Fibroblast of skin of left biceps (primary cell): Measurements from ENCODE around the gene AMIGO2.
A peak's percentile ranks its signal among the peaks of the same experiment; 100 is the strongest.
"Not testable (repeated sequence)": the region's sequence is repeated elsewhere in the genome, so short reads cannot be mapped to it uniquely, and the experiment has no call there.

Source experiments
- DNase-seq, 2 experiments: peaks; one replicate each; pipeline ENCODE4 v3.0.0-alpha.2; 2013; ENCODE audit warnings: low read depth in 2 of 2

Gene AMIGO2

DNA sequence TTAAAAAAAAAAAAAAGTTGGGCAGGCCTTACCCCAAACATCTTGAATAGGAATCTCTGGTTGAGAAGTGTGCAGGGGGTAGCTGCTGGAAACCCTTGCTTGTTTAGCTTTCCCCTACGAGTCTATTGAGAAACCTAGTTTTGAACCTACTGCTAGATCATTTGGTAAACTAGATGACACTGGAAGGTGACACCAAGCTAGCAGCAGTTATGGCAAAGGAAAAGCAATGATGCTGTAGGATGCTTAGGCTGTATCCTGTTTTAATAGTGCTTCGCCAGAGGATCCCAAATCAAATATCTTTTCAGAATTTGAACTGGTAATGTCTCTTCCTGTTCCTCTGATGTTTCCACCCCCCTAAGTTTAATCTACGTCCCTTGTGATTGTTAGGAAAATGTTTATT, 5.8 kb downstream of the AMIGO2 start:
- no peak for DNase-seq

GRCh38 chr12:47071241-47071852, 8.4 kb downstream of the AMIGO2 start:
- DNase-seq: no peak

- no peak for DNase-seq
Observed at GRCh38 chr12:47070310-47070709, 9.4 kb downstream of the AMIGO2 start.

DNA sequence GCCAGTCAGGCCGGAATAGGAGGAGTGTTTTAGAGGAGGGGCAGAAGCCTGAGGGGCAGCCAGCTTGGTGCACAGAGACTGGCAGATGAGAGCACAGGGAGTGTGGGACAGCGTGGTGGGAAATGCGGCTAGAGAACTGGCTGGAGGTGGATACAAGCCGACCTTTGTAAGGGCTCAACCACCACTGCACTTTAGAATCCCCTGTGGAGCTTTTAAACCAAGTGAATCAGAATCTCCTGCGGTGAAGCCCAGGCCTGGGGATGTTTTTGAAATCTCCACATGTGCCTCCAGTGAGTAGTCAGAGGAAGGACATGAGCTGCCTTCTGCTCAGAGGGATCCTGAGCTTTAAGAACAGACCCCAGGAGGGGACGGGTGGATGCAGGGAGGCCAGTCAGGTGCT, 11.2 kb downstream of the AMIGO2 start:
- DNase-seq: no peak

GRCh38 chr12:47067771-47068431, 11.9 kb downstream of the AMIGO2 start:
- no peak for DNase-seq

- DNase-seq: no peak
Observed at GRCh38 chr12:47067176-47067575, 12.6 kb downstream of the AMIGO2 start.

DNA sequence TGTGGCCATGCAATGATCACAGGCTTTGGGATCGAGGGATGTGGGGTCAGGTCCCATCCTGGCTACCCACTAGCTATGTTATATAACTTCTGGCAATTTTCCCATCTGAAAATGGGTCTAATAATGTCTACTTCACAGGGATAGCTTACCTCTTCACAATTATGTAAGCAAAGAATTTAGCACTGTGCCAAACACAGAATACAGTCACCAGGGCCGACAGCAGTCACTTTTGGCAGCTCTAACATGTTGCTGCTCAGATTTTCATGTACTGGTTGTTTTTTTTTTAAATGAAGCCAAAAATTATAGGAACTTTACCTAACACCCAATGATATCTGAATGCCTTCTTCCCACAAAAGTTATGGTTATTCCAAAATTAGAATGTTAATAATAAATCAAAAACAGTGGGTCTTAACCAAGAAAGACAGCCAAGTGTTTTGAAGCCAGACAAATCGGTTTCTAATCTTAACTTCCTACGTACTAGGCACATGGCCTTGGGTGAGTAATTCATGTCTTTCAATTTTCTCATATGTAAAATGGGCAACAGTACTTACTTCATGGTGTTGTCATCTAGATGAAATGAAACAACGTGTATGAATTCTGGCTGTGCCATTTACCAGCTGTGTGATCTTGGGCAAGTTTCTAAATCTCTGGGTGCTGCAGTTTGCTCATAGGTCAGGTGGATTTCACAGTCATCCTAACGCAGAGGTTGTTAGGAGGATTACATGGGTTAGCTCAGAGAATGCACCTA, 13.3 kb downstream of the AMIGO2 start:
- peak; percentile 57 to 63 for DNase-seq

DNA sequence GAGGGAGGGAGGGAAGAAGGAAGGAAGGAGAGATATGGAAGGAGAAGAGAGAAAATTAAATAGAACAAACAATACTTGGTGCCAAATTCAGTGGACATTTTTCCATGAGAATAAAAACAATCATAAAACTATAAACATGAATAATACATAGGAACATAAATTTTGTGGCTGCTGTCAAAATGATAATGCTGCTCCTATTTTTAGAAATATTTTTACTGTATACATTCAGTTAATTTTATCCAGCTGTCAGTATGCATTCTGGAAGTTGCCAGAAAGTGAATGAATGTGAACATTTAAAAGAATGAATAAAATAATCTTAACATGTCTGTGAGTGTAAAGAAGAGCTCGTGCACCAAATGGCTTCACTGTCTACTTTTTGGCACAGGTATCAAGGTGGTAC, 14.2 kb downstream of the AMIGO2 start:
- DNase-seq: no peak

- DNase-seq: not testable (repeated sequence)
Observed at GRCh38 chr12:47058640-47059039, 21.1 kb downstream of the AMIGO2 start.

- not testable (repeated sequence) for DNase-seq
Observed at GRCh38 chr12:47056944-47057343, 22.8 kb downstream of the AMIGO2 start.

GRCh38 chr12:47055856-47056255, 23.9 kb downstream of the AMIGO2 start:
- not testable (repeated sequence) for DNase-seq

DNA sequence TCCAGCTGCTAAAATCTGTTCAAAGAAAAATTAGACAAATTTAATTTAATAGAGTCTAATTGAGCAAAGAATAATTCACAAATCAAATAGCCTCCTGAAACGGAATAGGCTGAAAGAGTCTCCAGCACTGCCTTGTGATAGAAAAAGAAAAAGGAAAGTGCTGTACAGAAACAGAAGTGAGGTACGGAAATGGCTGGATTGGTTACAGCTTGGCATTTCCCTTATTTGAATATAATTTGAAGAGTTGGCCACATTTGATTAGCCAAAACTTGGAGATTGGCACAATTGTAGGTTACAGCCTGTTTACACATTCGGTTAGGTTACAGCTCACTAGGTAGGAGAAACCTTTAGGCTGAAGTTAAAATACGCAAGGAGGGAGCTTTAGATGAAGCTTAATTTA, 25.1 kb downstream of the AMIGO2 start:
- no peak for DNase-seq

GRCh38 chr12:47053961-47054360, 25.8 kb downstream of the AMIGO2 start:
- no peak for DNase-seq

DNA sequence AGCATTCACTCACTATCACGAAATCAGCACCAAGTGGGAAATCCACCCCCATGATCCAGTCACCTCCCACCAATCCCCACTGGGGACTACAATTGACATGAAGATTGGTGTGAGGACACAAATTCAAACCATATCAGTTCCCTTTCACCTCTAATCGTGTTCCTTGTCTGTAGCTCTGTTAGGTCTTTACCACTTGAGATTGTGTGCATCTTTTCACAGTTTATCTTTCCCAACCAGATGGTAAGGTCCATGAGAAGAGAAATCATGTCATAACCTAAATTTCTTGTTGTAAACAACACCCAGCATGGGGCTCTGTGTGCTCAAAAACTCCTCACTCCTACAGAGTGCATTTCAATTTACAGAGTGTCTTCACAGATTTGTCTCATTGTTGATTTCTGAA, 27.5 kb downstream of the AMIGO2 start:
- DNase-seq: no peak

DNA sequence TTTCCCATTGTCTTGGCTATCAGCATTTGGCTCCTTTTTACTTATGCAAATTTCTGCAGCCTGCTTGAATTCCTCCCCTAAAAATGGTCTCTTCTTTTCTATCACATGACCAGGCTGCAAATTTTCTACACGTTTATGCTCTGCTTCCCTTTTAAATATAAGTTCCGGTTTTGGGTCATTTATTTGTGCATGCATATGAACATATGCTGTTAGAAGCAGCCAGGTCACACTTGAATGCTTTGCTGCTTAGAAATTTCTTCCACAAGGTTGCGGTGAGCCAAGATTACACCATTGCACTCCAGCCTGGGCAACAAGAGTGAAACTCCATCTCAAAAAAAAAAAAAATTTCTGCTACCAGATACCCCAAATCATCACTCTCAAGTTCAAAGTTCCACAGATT, 28.5 kb downstream of the AMIGO2 start:
- DNase-seq: not testable (repeated sequence)

DNA sequence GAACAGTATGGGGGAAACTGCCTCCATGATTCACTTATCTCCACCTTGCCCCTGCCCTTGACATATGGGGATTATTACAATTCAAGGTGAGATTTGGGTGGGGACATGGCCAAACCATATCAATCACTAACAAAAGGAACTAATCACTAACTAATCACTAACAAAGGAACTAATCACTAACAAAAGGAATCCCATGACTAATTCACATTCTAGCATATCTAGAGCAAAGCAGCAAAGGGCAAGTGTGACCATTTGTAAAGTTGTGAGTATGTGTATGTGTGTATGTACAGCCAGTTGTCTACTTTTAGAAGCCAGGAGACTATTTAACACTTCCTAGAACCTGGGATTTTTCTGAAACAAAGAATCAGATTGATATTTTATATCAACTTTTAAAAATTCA, 31.2 kb downstream of the AMIGO2 start:
- DNase-seq: no peak

- DNase-seq: no peak
Observed at GRCh38 chr12:47041327-47041726, 38.4 kb downstream of the AMIGO2 start.

DNA sequence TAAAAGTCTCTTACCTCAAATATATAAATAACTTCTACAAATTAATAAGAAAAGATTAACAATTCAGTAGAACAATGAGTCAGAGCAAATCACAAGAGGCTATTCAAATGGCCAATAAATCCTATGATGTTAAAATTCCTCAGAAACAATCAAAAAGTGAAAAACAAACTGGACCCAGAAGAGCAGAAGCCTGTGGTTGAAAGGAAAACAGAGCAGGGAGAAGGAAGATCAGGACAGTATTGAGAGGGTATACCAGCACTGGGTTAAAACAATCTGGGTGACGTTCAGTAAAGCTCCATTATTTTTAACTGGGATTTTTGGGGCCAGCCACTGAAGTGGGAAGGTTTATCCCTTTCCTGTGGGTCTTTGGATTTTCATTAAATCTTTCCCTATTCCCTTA, 40.0 kb downstream of the AMIGO2 start:
- no peak for DNase-seq

GRCh38 chr12:47039079-47039478, 40.7 kb downstream of the AMIGO2 start:
- no peak for DNase-seq

DNA sequence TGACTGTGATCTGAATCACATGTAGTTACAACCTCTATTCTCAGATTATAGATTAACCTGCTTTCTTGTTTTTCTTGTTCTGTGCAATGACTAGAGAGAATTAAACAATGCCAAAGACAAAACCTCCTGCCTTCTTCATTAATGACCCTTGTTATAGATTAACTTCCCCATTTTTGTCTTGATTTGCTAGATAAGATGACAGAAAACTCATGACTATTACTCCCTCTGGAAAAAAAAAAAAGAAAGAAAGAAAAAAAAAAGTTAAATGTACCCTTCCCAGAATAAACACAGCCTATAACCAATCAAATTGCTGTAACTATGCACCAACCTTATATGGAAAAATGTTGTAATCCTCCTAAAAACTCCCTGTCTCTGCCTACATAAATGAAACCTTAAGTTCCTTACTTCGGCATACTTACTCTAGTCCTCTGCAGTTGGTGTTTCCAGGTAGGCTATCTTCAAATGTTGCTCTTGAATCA, 41.5 kb downstream of the AMIGO2 start:
- DNase-seq: no peak

DNA sequence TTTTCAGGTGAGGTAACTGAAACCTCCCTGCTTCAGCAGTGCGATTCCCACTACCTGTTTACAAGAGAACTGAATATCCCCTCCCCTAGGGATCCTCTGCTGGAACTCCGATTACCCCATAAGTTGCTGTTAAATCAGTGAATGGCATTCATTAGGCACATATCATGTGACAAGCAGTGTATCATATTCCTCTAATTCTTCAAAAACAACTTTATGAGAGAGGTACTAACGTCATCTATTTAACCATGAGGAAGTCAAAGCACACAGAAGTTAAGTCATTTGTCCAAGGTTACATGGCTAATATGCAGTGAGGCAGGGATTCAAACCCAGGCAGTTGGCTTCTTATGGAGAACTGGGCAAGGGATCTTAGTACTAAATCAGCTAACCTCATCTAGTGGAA, 44.3 kb downstream of the AMIGO2 start:
- no peak for DNase-seq

DNA sequence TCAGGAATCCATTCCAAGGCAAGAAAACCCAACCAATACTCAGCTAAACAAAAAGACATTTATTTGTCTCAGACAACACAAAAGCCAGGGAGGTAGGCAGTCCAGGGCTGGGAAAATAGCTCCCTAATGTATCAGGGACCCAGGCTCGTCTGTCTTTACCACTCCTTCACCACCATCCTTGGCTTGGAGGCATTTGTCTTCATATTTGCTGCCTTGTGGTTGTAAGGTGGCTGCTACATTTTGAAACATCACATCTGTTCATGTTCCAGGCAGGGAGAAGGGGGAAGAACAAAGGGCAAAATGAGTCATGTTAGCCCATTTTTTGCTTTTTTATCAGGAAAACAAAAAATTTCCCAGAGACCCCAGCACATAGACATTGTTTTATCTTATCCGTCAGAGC, 45.1 kb downstream of the AMIGO2 start:
- DNase-seq: no peak
